Adipocyte (in vitro differentiated cells): ENCODE data around the gene RNF10.
A peak's percentile ranks its signal among the peaks of the same experiment; 100 is the strongest.
"Not testable (repeated sequence)": the region's sequence is repeated elsewhere in the genome, so short reads cannot be mapped to it uniquely, and the experiment has no call there.

Source experiments
- DNase-seq: peaks from one replicate; pipeline ENCODE4 v3.0.0-alpha.2; 2015; ENCODE audit warnings: low read depth
- H3K27me3 ChIP-seq: replicated peaks from 2 replicates; pipeline ENCODE4 v1.7.0; 2013; ENCODE audit warnings: mild to moderate bottlenecking, low read length, moderate library complexity; ENCODE audit not compliant: control insufficient read depth, insufficient read depth
- H3K36me3 ChIP-seq: 2 replicates; pipeline ENCODE4 v1.7.0; 2013; ENCODE audit warnings: low read length, mild to moderate bottlenecking, moderate library complexity; ENCODE audit not compliant: control insufficient read depth, insufficient read depth, severe bottlenecking
- H3K4me1 ChIP-seq: 2 replicates; pipeline ENCODE4 v1.7.0; 2013; ENCODE audit warnings: mild to moderate bottlenecking, low read length, moderate library complexity; ENCODE audit not compliant: control insufficient read depth, insufficient read depth
- H3K4me3 ChIP-seq: 2 replicates; pipeline ENCODE4 v1.7.0; 2013; ENCODE audit warnings: mild to moderate bottlenecking, low read length, moderate library complexity
- H3K9ac ChIP-seq: 2 replicates; pipeline ENCODE4 v1.7.0; 2013; ENCODE audit warnings: mild to moderate bottlenecking, low read length, moderate library complexity
- H3K9me3 ChIP-seq: 2 replicates; pipeline ENCODE4 v1.7.0; 2013; ENCODE audit warnings: mild to moderate bottlenecking, low read length, moderate library complexity; ENCODE audit not compliant: control insufficient read depth

Gene RNF10

GRCh38 chr12:120530418-120530761, 3.8 kb upstream of the RNF10 start:
- H3K27me3 ChIP-seq, DNase-seq, H3K4me1 ChIP-seq, H3K9me3 ChIP-seq, H3K36me3 ChIP-seq: not testable (repeated sequence)
- peak overlapping the region; percentile 92 for H3K9ac ChIP-seq
- peak overlapping the region; percentile 87 for H3K4me3 ChIP-seq

GRCh38 chr12:120532701-120533238, 1.4 kb upstream of the RNF10 start:
- Histone ChIP-seq H3K9ac (no peak overlapping the region), H3K36me3 (no peaks in the 10 kb centered on the region), H3K4me1 (peaks cover 31% of the 10 kb centered on the region), H3K4me3 (no peak overlapping the region), H3K27me3 (no peaks in the 10 kb centered on the region), H3K9me3 (no peaks in the 10 kb centered on the region)
- no peak for DNase-seq

- Histone ChIP-seq H3K36me3 (no peaks in the 10 kb centered on the region), H3K9me3 (no peaks in the 10 kb centered on the region), H3K4me1 (peaks cover 45% of the 10 kb centered on the region), H3K9ac (peak overlapping the region; percentile 98), H3K27me3 (no peaks in the 10 kb centered on the region), H3K4me3 (peak overlapping the region; percentile 96)
- DNase-seq: peak; percentile 79
These were observed 823 bp downstream of the RNF10 start for GRCh38 chr12:120534703-120535655.

- no peak for DNase-seq
- H3K9ac ChIP-seq: peak overlapping the region; percentile 98
- peak overlapping the region; percentile 96 for H3K4me3 ChIP-seq
- H3K9me3 ChIP-seq: no peaks in the 10 kb centered on the region
- H3K4me1 ChIP-seq: peaks cover 58% of the 10 kb centered on the region
- H3K36me3 ChIP-seq: no peaks in the 10 kb centered on the region
- no peaks in the 10 kb centered on the region for H3K27me3 ChIP-seq
These were observed 2.1 kb downstream of the RNF10 start for GRCh38 chr12:120536064-120536791.

- DNase-seq: no peak
- H3K36me3 ChIP-seq: no peaks in the 10 kb centered on the region
- peaks cover 63% of the 10 kb centered on the region for H3K4me1 ChIP-seq
- H3K9me3 ChIP-seq: no peaks in the 10 kb centered on the region
- peak overlapping the region; percentile 28 for H3K9ac ChIP-seq
- H3K27me3 ChIP-seq: no peaks in the 10 kb centered on the region
- H3K4me3 ChIP-seq: peak overlapping the region; percentile 96
These were observed 3.7 kb downstream of the RNF10 start for GRCh38 chr12:120537856-120538220.

- no peaks in the 10 kb centered on the region for H3K27me3 ChIP-seq
- H3K4me1 ChIP-seq: peaks cover 63% of the 10 kb centered on the region
- no peaks in the 10 kb centered on the region for H3K9me3 ChIP-seq
- H3K4me3 ChIP-seq: peak overlapping the region; percentile 96
- DNase-seq: peak; percentile 53
- H3K9ac ChIP-seq: peak overlapping the region; percentile 28
- H3K36me3 ChIP-seq: no peaks in the 10 kb centered on the region
These were observed 4.4 kb downstream of the RNF10 start for GRCh38 chr12:120538281-120539156.

- peak; percentile 24 for DNase-seq
- H3K36me3 ChIP-seq: no peaks in the 10 kb centered on the region
- no peaks in the 10 kb centered on the region for H3K9me3 ChIP-seq
- H3K9ac ChIP-seq: no peak overlapping the region
- H3K27me3 ChIP-seq: no peaks in the 10 kb centered on the region
- H3K4me1 ChIP-seq: peaks cover 63% of the 10 kb centered on the region
- peak overlapping the region; percentile 35 for H3K4me3 ChIP-seq
These were observed 5.1 kb downstream of the RNF10 start for GRCh38 chr12:120539303-120539702.

- no peaks in the 10 kb centered on the region for H3K9me3 ChIP-seq
- H3K4me1 ChIP-seq: peaks cover 63% of the 10 kb centered on the region
- H3K36me3 ChIP-seq: peaks cover 3% of the 10 kb centered on the region
- peak; percentile 61 for DNase-seq
- H3K4me3 ChIP-seq: no peak overlapping the region
- no peaks in the 10 kb centered on the region for H3K27me3 ChIP-seq
- peak overlapping the region; percentile 55 for H3K9ac ChIP-seq
These were observed 6.3 kb downstream of the RNF10 start for GRCh38 chr12:120540445-120540844.

GRCh38 chr12:120542166-120542565, 8.0 kb downstream of the RNF10 start:
- H3K4me3 ChIP-seq: no peak overlapping the region
- no peaks in the 10 kb centered on the region for H3K9me3 ChIP-seq
- peaks cover 15% of the 10 kb centered on the region for H3K36me3 ChIP-seq
- H3K9ac ChIP-seq: no peak overlapping the region
- no peak for DNase-seq
- no peaks in the 10 kb centered on the region for H3K27me3 ChIP-seq
- H3K4me1 ChIP-seq: peaks cover 46% of the 10 kb centered on the region

- Histone ChIP-seq H3K4me3 (no peak overlapping the region), H3K9me3 (no peaks in the 10 kb centered on the region), H3K36me3 (peaks cover 40% of the 10 kb centered on the region), H3K27me3 (no peaks in the 10 kb centered on the region), H3K9ac (no peak overlapping the region), H3K4me1 (peaks cover 21% of the 10 kb centered on the region)
- no peak for DNase-seq
These were observed 10.5 kb downstream of the RNF10 start for GRCh38 chr12:120544691-120545090.
